Measurements from ENCODE around the gene FAM222B. TPM values are rescaled to one million over a fixed set of nuclear protein-coding genes. Genes with fewer than 3 reads are reported as not detected.

Gene FAM222B
- total and polyA plus RNA-seq, 5 experiments from 2014 or later, result 7.5 to 23.1 (median 16.9) TPM

- no peak for DNase-seq
- peak overlapping the region in 2 of 10 donors; percentile 43 to 58 for H3K4me3 Mint-ChIP-seq
- peaks cover 5 to 39% (median 24%) of the 10 kb centered on the region in 4 donors for H3K4me1 Mint-ChIP-seq
- POLR2A ChIA-PET, result interaction anchor here (0.5 to 15.6 kb wide), 5 partner anchors 15 to 30 kb away, joined by 3 to 365 read pairs (median 3); partner anchors contain the start of genes NEK8, RPL23A and TLCD1
- H3K36me3 Mint-ChIP-seq, result no peaks in the 10 kb centered on the region
- H3K27ac Mint-ChIP-seq, result peak overlapping the region in 4 of 10 donors; percentile 19 to 79 (median 68)
- no peaks in the 10 kb centered on the region for H3K9me3 Mint-ChIP-seq
- ATAC-seq, result no peak
- no peaks in the 10 kb centered on the region for H3K27me3 Mint-ChIP-seq
Observed at GRCh38 chr17:28747801-28748750, 94.5 kb downstream of the FAM222B start.

GRCh38 chr17:28747051-28747691 is 95.4 kb downstream of the FAM222B start:
- DNase-seq, result no peak
- peaks cover 5 to 46% (median 24%) of the 10 kb centered on the region in 4 donors for H3K4me1 Mint-ChIP-seq
- no peaks in the 10 kb centered on the region for H3K27me3 Mint-ChIP-seq
- POLR2A ChIA-PET, result interaction anchor here (0.6 to 15.6 kb wide), 6 partner anchors 16 to 206 kb away, joined by 3 to 365 read pairs (median 4); partner anchors contain the start of genes NEK8, RPL23A and TLCD1
- H3K27ac Mint-ChIP-seq, result peak overlapping the region in 3 of 10 donors; percentile 15 to 43 (median 35)
- no peaks in the 10 kb centered on the region for H3K9me3 Mint-ChIP-seq
- no peak for ATAC-seq
- no peaks in the 10 kb centered on the region for H3K36me3 Mint-ChIP-seq
- peak overlapping the region in 2 of 10 donors; percentile 30 to 43 for H3K4me3 Mint-ChIP-seq

- H3K4me1 Mint-ChIP-seq, result peaks cover 5 to 51% (median 24%) of the 10 kb centered on the region in 4 donors
- POLR2A ChIA-PET, result interaction anchor here (0.6 to 15.6 kb wide), 8 partner anchors 8 to 206 kb away, joined by 3 to 365 read pairs (median 4); partner anchors contain the start of genes NEK8, RPL23A and TLCD1
- no peaks in the 10 kb centered on the region for H3K36me3 Mint-ChIP-seq
- peak overlapping the region in 6 of 10 donors; percentile 43 to 74 (median 64) for H3K27ac Mint-ChIP-seq
- peak overlapping the region in 8 of 10 donors; percentile 19 to 92 (median 35) for H3K4me3 Mint-ChIP-seq
- ATAC-seq (no peak), DNase-seq (no peak)
- no peaks in the 10 kb centered on the region for H3K27me3 Mint-ChIP-seq
- no peaks in the 10 kb centered on the region for H3K9me3 Mint-ChIP-seq
Observed at GRCh38 chr17:28746611-28747050, 96.0 kb downstream of the FAM222B start.

GRCh38 chr17:28745786-28746411 is 96.7 kb downstream of the FAM222B start:
- H3K36me3 Mint-ChIP-seq, result no peaks in the 10 kb centered on the region
- H3K9me3 Mint-ChIP-seq, result no peaks in the 10 kb centered on the region
- H3K27ac Mint-ChIP-seq, result peak overlapping the region in 7 of 10 donors; percentile 57 to 89 (median 74)
- H3K4me1 Mint-ChIP-seq, result peaks cover 5 to 56% (median 24%) of the 10 kb centered on the region in 4 donors
- H3K27me3 Mint-ChIP-seq, result no peaks in the 10 kb centered on the region
- ATAC-seq (no peak), DNase-seq (peak in 2 of 10 donors; percentile 19 to 58)
- H3K4me3 Mint-ChIP-seq, result peak overlapping the region; percentile 24 to 93 (median 83)
- POLR2A ChIA-PET, result interaction anchor here (0.5 to 15.6 kb wide), 10 partner anchors 8 to 1603 kb away, joined by 3 to 365 read pairs (median 4); partner anchors contain the start of genes NEK8, RPL23A and TLCD1

GRCh38 chr17:28744972-28745785 is 97.4 kb downstream of the FAM222B start:
- H3K36me3 Mint-ChIP-seq, result no peaks in the 10 kb centered on the region
- peaks cover 5 to 60% (median 22%) of the 10 kb centered on the region in 4 donors for H3K4me1 Mint-ChIP-seq
- ATAC-seq, result peak; percentile 5 to 7

GRCh38 chr17:28744104-28744971 is 98.3 kb downstream of the FAM222B start:
- Mint-ChIP-seq H3K4me1 (peaks cover 5 to 58% (median 20%) of the 10 kb centered on the region in 4 donors), H3K4me3 (peak overlapping the region; percentile 80 to 93 (median 88)), H3K36me3 (no peaks in the 10 kb centered on the region), H3K27ac (peak overlapping the region; percentile 66 to 94 (median 90)), H3K9me3 (no peaks in the 10 kb centered on the region), H3K27me3 (no peaks in the 10 kb centered on the region)
- DNase-seq (peak in 9 of 10 donors; percentile 41 to 79 (median 61)), ATAC-seq (peak; percentile 8 to 56)
- POLR2A ChIA-PET, result interaction anchor here (0.6 to 15.6 kb wide), 7 partner anchors 9 to 205 kb away, joined by 3 to 365 read pairs (median 6); partner anchors contain the start of genes ERAL1, FAM222B, NEK8 and RPL23A

More at GRCh38 chr17:28744972-28745785, 97.4 kb downstream of the FAM222B start:
- Mint-ChIP-seq H3K27me3 (no peaks in the 10 kb centered on the region), H3K9me3 (no peaks in the 10 kb centered on the region), H3K4me3 (peak overlapping the region; percentile 80 to 93 (median 88)), H3K27ac (peak overlapping the region; percentile 78 to 94 (median 90))
- POLR2A ChIA-PET, result interaction anchor here (0.6 to 15.6 kb wide), 9 partner anchors 9 to 1604 kb away, joined by 3 to 365 read pairs (median 4); partner anchors contain the start of genes ERAL1, FAM222B, NEK8 and RPL23A
- DNase-seq, result peak in 5 of 10 donors; percentile 34 to 63 (median 36)

GRCh38 chr17:28743243-28744103 is 99.1 kb downstream of the FAM222B start, which contains the start of gene TRAF4:
TSS of gene TRAF4 (plus strand) at chr17:28744011. CDS start at chr17:28744113, 102 bp downstream.
- POLR2A ChIA-PET, result interaction anchor here (0.7 to 15.6 kb wide), 9 partner anchors 10 to 206 kb away, joined by 3 to 365 read pairs (median 5); partner anchors contain the start of genes FAM222B, NEK8, RPL23A and SDF2
- Mint-ChIP-seq H3K4me3 (peak within 1 kb of the TSS; percentile 80 to 93 (median 88)), H3K36me3 (peaks cover 0 to under 1% (median 0%) of the 10 kb centered on the region in 3 donors), H3K27me3 (no peaks in the 10 kb centered on the region), H3K9me3 (no peaks in the 10 kb centered on the region), H3K4me1 (peaks cover 9 to 62% (median 29%) of the 10 kb centered on the region in 4 donors), H3K27ac (peak within 1 kb of the TSS; percentile 66 to 94 (median 90))
- DNase-seq, result peak; percentile 50 to 85 (median 74)
- peak; percentile 89 for ATAC-seq

- POLR2A ChIA-PET, result interaction anchor here (0.7 to 15.6 kb wide), 3 partner anchors 8 to 22 kb away, joined by 3 to 365 read pairs (median 12); partner anchors contain the start of genes NEK8, RPL23A and TLCD1
- Mint-ChIP-seq H3K27ac (peak overlapping the region in 1 of 10 donors; percentile 40), H3K9me3 (no peaks in the 10 kb centered on the region), H3K27me3 (no peaks in the 10 kb centered on the region), H3K4me1 (peaks cover 8 to 68% (median 34%) of the 10 kb centered on the region in 4 donors), H3K4me3 (peak overlapping the region in 2 of 10 donors; percentile 24 to 58), H3K36me3 (peaks cover 0 to 2% (median 0%) of the 10 kb centered on the region in 3 donors)
- DNase-seq, result peak in 1 of 10 donors; percentile 57
- ATAC-seq, result no peak
Observed at GRCh38 chr17:28741358-28742349, 100.9 kb downstream of the FAM222B start.

Data from naive thymus-derived CD8-positive, alpha-beta T cell (primary cell).